Neural progenitor cell (in vitro differentiated cells): ENCODE data around the gene MORN1. TPM values are rescaled to one million over a fixed set of nuclear protein-coding genes. Genes with fewer than 3 reads are reported as not detected.

Source experiments
- DNase-seq: peaks from one replicate; pipeline ENCODE4 v3.0.0-alpha.2; 2016; ENCODE audit warnings: low spot score
- H2AFZ ChIP-seq: fragments of 200-600 bp; sonication (generic); replicated peaks from 2 replicates; pipeline ENCODE4 v1.6.1; 2016; ENCODE audit warnings: antibody characterized with exemption
- H3F3A ChIP-seq: fragments of 200-600 bp; sonication (generic); 2 replicates; pipeline ENCODE4 v1.6.1; 2016; ENCODE audit warnings: antibody characterized with exemption, low read depth
- H3K27ac ChIP-seq: fragments of 200-600 bp; sonication (generic); 2 replicates; pipeline ENCODE4 v1.5.1; 2016; ENCODE audit warnings: mild to moderate bottlenecking
- H3K27me3 ChIP-seq: fragments of 200-600 bp; sonication (generic); 2 replicates; pipeline ENCODE4 v1.6.1; 2016; ENCODE audit warnings: mild to moderate bottlenecking, moderate library complexity
- H3K36me3 ChIP-seq: fragments of 200-600 bp; sonication (generic); 2 replicates; pipeline ENCODE4 v1.5.1; 2016
- H3K4me1 ChIP-seq: fragments of 200-600 bp; sonication (generic); 2 replicates; pipeline ENCODE4 v1.6.1; 2016; ENCODE audit warnings: mixed run types
- H3K4me2 ChIP-seq: fragments of 200-600 bp; sonication (generic); 2 replicates; pipeline ENCODE4 v1.6.1; 2016
- H3K4me3 ChIP-seq: fragments of 200-600 bp; sonication (generic); 2 replicates; pipeline ENCODE4 v1.5.1; 2016
- H3K79me2 ChIP-seq: fragments of 200-600 bp; sonication (generic); 2 replicates; pipeline ENCODE4 v1.6.1; 2016; ENCODE audit warnings: low read depth
- H3K9ac ChIP-seq: fragments of 200-600 bp; sonication (generic); 2 replicates; pipeline ENCODE4 v1.6.1; 2016
- H3K9me3 ChIP-seq: fragments of 200-600 bp; sonication (generic); 2 replicates; pipeline ENCODE4 v1.5.1; 2016; ENCODE audit warnings: low read depth
- H4K20me1 ChIP-seq: fragments of 200-600 bp; sonication (generic); 2 replicates; pipeline ENCODE4 v1.6.1; 2016; ENCODE audit warnings: low read depth
- H3K27ac Mint-ChIP-seq: 3 replicates; pipeline ENCODE4 v1.8.0; 2021; ENCODE audit warnings: mixed read lengths
- H3K27me3 Mint-ChIP-seq: 2 replicates; pipeline ENCODE4 v1.8.0; 2022; ENCODE audit warnings: low read depth, mild to moderate bottlenecking, inconsistent platforms, moderate library complexity, mixed read lengths; ENCODE audit not compliant: insufficient read depth
- H3K36me3 Mint-ChIP-seq: 3 replicates; pipeline ENCODE4 v1.8.0; 2021; ENCODE audit warnings: mixed read lengths
- H3K4me1 Mint-ChIP-seq: 3 replicates; pipeline ENCODE4 v1.8.0; 2021; ENCODE audit warnings: mixed read lengths
- H3K4me3 Mint-ChIP-seq: 3 replicates; pipeline ENCODE4 v1.8.0; 2021; ENCODE audit warnings: mild to moderate bottlenecking, moderate library complexity, mixed read lengths
- H3K9me3 Mint-ChIP-seq: 3 replicates; pipeline ENCODE4 v1.8.0; 2020; ENCODE audit warnings: mixed read lengths
- EZH2 ChIP-seq: fragments of 200-600 bp; sonication (generic); IDR thresholded peaks from 2 replicates; pipeline ENCODE4 v1.6.1; 2017; ENCODE audit warnings: antibody characterized with exemption, mild to moderate bottlenecking, moderate library complexity
- EZH2phosphoT487 ChIP-seq: fragments of 200-600 bp; sonication (generic); IDR thresholded peaks from 2 replicates; pipeline ENCODE4 v1.6.1; 2017; ENCODE audit warnings: antibody characterized with exemption
- total RNA-seq: library from RNA; depleted of rRNA; stranded (reverse); fragments of >200 nt; gene quantifications from 2 replicates; pipeline ENCODE4 v1.2.3, GENCODE V29; 2015; ENCODE audit warnings: low replicate concordance
- TF ChIP-seq, protein P1 (sequence below): fragments of 200-600 bp; sonication (generic); IDR thresholded peaks from 2 replicates; pipeline ENCODE4 v1.5.1; 2017; ENCODE audit warnings: antibody characterized with exemption, mild to moderate bottlenecking

Gene MORN1
- total RNA-seq, 1 donor from 2014 or later: 7.0 TPM

DNA sequence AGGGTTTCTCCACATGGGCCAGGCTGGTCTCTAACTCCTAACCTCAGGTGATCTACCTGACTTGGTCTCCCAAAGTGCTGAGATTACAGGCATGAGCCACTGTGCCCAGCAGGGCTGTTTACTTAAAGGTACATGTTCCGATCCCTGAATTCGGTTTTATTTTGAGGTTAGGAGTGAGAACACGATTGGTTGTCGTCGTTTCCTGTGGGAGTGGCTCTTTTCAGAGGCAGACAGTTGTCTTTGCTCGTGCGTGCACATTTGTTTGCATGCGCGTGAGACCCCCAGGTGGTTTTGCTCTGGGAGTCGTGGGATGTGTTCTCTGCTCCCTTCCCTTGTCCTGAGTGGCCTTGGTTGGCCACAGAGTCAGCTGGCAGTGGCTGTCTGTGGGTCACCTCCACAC lies 103.0 kb downstream of the MORN1 start:
- H3K4me1 Mint-ChIP-seq: peaks cover 37% of the 10 kb centered on the region
- Histone ChIP-seq H4K20me1 (peaks cover 69% of the 10 kb centered on the region), H3K9ac (no peak overlapping the region), H3K9me3 (no peaks in the 10 kb centered on the region), H2AFZ (no peak overlapping the region), H3K4me3 (no peak overlapping the region), H3K27ac (no peak overlapping the region), H3K4me1 (peaks cover 24% of the 10 kb centered on the region), H3F3A (peaks cover 5% of the 10 kb centered on the region), H3K4me2 (no peak overlapping the region), H3K27me3 (no peaks in the 10 kb centered on the region), H3K36me3 (no peaks in the 10 kb centered on the region), H3K79me2 (peaks cover 97% of the 10 kb centered on the region)
- peaks cover 6% of the 10 kb centered on the region for H3K36me3 Mint-ChIP-seq
- DNase-seq: no peak
- peak overlapping the region; percentile 78 for H3K27ac Mint-ChIP-seq
- no peaks in the 10 kb centered on the region for H3K9me3 Mint-ChIP-seq
- no peak overlapping the region for H3K4me3 Mint-ChIP-seq
- TF ChIP-seq EZH2phosphoT487: no peak
- TF ChIP-seq, protein P1, sequence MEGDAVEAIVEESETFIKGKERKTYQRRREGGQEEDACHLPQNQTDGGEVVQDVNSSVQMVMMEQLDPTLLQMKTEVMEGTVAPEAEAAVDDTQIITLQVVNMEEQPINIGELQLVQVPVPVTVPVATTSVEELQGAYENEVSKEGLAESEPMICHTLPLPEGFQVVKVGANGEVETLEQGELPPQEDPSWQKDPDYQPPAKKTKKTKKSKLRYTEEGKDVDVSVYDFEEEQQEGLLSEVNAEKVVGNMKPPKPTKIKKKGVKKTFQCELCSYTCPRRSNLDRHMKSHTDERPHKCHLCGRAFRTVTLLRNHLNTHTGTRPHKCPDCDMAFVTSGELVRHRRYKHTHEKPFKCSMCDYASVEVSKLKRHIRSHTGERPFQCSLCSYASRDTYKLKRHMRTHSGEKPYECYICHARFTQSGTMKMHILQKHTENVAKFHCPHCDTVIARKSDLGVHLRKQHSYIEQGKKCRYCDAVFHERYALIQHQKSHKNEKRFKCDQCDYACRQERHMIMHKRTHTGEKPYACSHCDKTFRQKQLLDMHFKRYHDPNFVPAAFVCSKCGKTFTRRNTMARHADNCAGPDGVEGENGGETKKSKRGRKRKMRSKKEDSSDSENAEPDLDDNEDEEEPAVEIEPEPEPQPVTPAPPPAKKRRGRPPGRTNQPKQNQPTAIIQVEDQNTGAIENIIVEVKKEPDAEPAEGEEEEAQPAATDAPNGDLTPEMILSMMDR: no peak
- no peak for TF ChIP-seq EZH2
- H3K27me3 Mint-ChIP-seq: peaks cover 6% of the 10 kb centered on the region

DNA sequence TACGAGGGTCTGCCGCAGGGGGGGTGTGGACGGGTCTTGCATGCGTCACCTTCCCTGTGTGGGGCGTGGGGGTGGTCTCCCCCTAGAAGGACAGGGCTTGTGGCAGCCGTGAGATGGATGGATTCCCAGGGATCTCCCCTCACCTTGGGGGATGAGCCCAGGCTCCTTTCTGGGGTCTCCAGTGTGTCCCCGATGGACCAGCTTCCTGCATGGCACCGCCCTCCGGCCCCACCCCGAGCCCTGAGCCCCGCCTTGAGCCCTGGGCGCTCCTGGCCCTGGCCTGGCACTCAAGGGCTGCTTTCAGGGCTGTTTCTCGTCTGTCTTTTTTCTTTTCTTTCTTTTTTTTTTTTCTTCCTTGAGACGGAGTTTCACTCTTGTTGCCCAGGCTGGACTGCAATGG lies 103.7 kb downstream of the MORN1 start:
- peaks cover 5% of the 10 kb centered on the region for H3F3A ChIP-seq
- Mint-ChIP-seq H3K9me3 (no peaks in the 10 kb centered on the region), H3K27me3 (peaks cover 6% of the 10 kb centered on the region), H3K4me1 (peaks cover 37% of the 10 kb centered on the region), H3K27ac (no peak overlapping the region), H3K4me3 (no peak overlapping the region), H3K36me3 (peaks cover 6% of the 10 kb centered on the region)
- peaks cover 63% of the 10 kb centered on the region for H4K20me1 ChIP-seq
- no peak overlapping the region for H3K4me3 ChIP-seq
- H3K79me2 ChIP-seq: peaks cover 90% of the 10 kb centered on the region
- H3K9me3 ChIP-seq: no peaks in the 10 kb centered on the region
- DNase-seq: no peak
- H3K27me3 ChIP-seq: no peaks in the 10 kb centered on the region
- TF ChIP-seq, protein P1: no peak
- TF ChIP-seq EZH2phosphoT487 (no peak), EZH2 (no peak)
- no peak overlapping the region for H2AFZ ChIP-seq
- H3K36me3 ChIP-seq: no peaks in the 10 kb centered on the region
- no peak overlapping the region for H3K4me2 ChIP-seq
- H3K27ac ChIP-seq: no peak overlapping the region
- peaks cover 24% of the 10 kb centered on the region for H3K4me1 ChIP-seq
- no peak overlapping the region for H3K9ac ChIP-seq

DNA sequence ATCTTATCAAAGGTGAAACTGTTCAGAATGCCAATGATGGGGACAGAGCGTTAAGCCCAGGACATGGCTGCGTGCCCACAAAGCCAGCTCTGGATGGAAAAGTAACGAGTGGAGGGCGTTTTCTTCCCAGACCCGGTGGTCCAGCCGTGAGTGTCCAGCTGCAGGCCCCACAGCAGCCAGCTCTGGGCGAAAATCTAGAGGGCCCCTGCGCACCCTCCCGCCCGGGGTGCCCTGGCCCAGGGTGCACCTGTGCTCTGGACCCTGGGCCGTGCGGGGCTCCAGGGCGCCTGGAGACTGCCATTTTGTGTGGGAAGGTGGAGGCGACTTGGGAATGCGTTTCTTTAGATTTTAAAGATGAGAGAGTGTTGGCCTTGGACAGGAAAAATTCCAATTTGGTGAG lies 104.4 kb downstream of the MORN1 start:
- no peak overlapping the region for H3K4me2 ChIP-seq
- peaks cover 3% of the 10 kb centered on the region for H3K27me3 Mint-ChIP-seq
- peaks cover 57% of the 10 kb centered on the region for H4K20me1 ChIP-seq
- H3K4me1 Mint-ChIP-seq: peaks cover 36% of the 10 kb centered on the region
- no peak overlapping the region for H3K9ac ChIP-seq
- H3K27ac Mint-ChIP-seq: peak overlapping the region; percentile 55
- H3K4me3 ChIP-seq: no peak overlapping the region
- no peaks in the 10 kb centered on the region for H3K9me3 Mint-ChIP-seq
- DNase-seq: no peak
- TF ChIP-seq, protein P1: no peak
- TF ChIP-seq EZH2 (no peak), EZH2phosphoT487 (no peak)
- H3K4me3 Mint-ChIP-seq: no peak overlapping the region
- no peaks in the 10 kb centered on the region for H3K27me3 ChIP-seq
- no peak overlapping the region for H3K27ac ChIP-seq
- no peaks in the 10 kb centered on the region for H3K36me3 ChIP-seq
- H3F3A ChIP-seq: peaks cover 5% of the 10 kb centered on the region
- H3K4me1 ChIP-seq: peaks cover 24% of the 10 kb centered on the region
- peaks cover 83% of the 10 kb centered on the region for H3K79me2 ChIP-seq
- peaks cover 6% of the 10 kb centered on the region for H3K36me3 Mint-ChIP-seq
- no peak overlapping the region for H2AFZ ChIP-seq
- no peaks in the 10 kb centered on the region for H3K9me3 ChIP-seq
